22Rv1 (cell line): ENCODE measurements around the gene IL1RL2.
A peak's percentile ranks its signal among the peaks of the same experiment; 100 is the strongest.

Experiments used
- ZFX ChIP-seq: fragments of 450-650 bp; IDR thresholded peaks from 2 replicates; pipeline ENCODE4 v1.6.1; 2017; ENCODE audit warnings: antibody characterized with exemption, borderline replicate concordance
- TF ChIP-seq, protein P1 (sequence below): fragments of 450-650 bp; IDR thresholded peaks from 2 replicates; pipeline ENCODE4 v1.5.1; 2017; ENCODE audit warnings: mild to moderate bottlenecking

DNA sequence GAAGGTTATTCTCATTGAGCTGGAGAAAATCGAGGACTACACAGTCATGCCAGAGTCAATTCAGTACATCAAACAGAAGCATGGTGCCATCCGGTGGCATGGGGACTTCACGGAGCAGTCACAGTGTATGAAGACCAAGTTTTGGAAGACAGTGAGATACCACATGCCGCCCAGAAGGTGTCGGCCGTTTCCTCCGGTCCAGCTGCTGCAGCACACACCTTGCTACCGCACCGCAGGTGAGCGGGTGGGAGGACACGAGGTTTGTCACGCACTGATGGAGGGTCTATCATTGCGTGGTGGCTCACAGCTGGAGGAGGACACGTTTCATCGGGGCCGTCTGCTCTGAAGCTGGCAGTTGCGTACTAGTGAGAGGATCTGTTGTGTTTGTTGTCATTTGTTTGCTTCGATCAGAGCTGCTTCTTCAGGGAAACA is 48.2 kb downstream of the IL1RL2 start:
- TF ChIP-seq, protein P1, sequence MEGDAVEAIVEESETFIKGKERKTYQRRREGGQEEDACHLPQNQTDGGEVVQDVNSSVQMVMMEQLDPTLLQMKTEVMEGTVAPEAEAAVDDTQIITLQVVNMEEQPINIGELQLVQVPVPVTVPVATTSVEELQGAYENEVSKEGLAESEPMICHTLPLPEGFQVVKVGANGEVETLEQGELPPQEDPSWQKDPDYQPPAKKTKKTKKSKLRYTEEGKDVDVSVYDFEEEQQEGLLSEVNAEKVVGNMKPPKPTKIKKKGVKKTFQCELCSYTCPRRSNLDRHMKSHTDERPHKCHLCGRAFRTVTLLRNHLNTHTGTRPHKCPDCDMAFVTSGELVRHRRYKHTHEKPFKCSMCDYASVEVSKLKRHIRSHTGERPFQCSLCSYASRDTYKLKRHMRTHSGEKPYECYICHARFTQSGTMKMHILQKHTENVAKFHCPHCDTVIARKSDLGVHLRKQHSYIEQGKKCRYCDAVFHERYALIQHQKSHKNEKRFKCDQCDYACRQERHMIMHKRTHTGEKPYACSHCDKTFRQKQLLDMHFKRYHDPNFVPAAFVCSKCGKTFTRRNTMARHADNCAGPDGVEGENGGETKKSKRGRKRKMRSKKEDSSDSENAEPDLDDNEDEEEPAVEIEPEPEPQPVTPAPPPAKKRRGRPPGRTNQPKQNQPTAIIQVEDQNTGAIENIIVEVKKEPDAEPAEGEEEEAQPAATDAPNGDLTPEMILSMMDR: peak; percentile 9; the same call in 1 of the 2 replicates
- TF ChIP-seq ZFX: no peak
